Sigmoid colon (tissue), 7 donors: ENCODE measurements around the gene ATP6V0E1. TPM values are rescaled to one million over a fixed set of nuclear protein-coding genes. Genes with fewer than 3 reads are reported as not detected.

Experiments
- DNase-seq: peaks from one replicate; pipeline ENCODE4 v3.0.0-alpha.2; 2019
- H3K27ac ChIP-seq, 4 donors: fragments of 200-600 bp; sonication (generic); one replicate each; pipeline ENCODE4 v1.5.1; 2016 to 2019; ENCODE audit warnings: mild to moderate bottlenecking in 1 of 4
- H3K27me3 ChIP-seq, 3 donors: fragments of 200-600 bp; sonication (generic); one replicate each; pipeline ENCODE4 v1.5.1; 2019; ENCODE audit warnings: mild to moderate bottlenecking in 1 of 3
- H3K36me3 ChIP-seq, 4 donors: fragments of 200-600 bp; sonication (generic); one replicate each; pipeline ENCODE4 v1.5.1; 2016 to 2019
- H3K4me1 ChIP-seq, 4 donors: fragments of 200-600 bp; sonication (generic); one replicate each; pipeline ENCODE4 v1.5.1; 2017 to 2019
- H3K4me3 ChIP-seq, 4 donors: fragments of 200-600 bp; sonication (generic); one replicate each; pipeline ENCODE4 v1.5.1; 2017 to 2019; ENCODE audit warnings: mild to moderate bottlenecking in 2 of 4, moderate library complexity in 1 of 4
- H3K9me3 ChIP-seq, 4 donors: fragments of 200-600 bp in 3 of 4; sonication (generic) in 3 of 4; one replicate each; pipeline versions ENCODE4 v1.5.1 to v1.6.1; 2013 to 2019
- EP300 ChIP-seq, 4 donors: sonication (generic); formaldehyde crosslinking; IDR thresholded peaks; one replicate each; pipeline ENCODE4 v1.6.1; 2017; ENCODE audit warnings: antibody characterized with exemption in 4 of 4
- POLR2A ChIP-seq, 2 donors: fragments of 450-650 bp; IDR thresholded peaks; one replicate each; pipeline ENCODE4 v1.6.1; 2016; ENCODE audit warnings: antibody characterized with exemption in 2 of 2, mild to moderate bottlenecking in 2 of 2, moderate library complexity in 2 of 2
- POLR2AphosphoS5 ChIP-seq, 4 donors: sonication (generic); formaldehyde crosslinking; IDR thresholded peaks; one replicate each; pipeline ENCODE4 v1.6.1; 2017; ENCODE audit warnings: antibody characterized with exemption in 4 of 4
- WGBS, 2 donors: extraction: QIAGEN DNeasy Blood & Tissue Kit; methylation state at CpG; one replicate each; pipeline ENCODE4 v1.1.7; 2013; 5-methylcytosine and 5-hydroxymethylcytosine counted together
- intact Hi-C: fragments of 100-400 bp; cut with DNase I; formaldehyde crosslinking; loops from one replicate; pipeline ENCODE4 v1.15.1; 2023
- polyA plus RNA-seq, 3 donors: library from polyadenylated mRNA; stranded (reverse); fragments of 200-250 nt; gene quantifications; one replicate each; pipeline ENCODE4 v1.2.3, GENCODE V29; 2013
- total RNA-seq, 4 donors: library from RNA; depleted of rRNA; stranded (reverse); fragments of >200 nt; gene quantifications; one replicate each; pipeline ENCODE4 v1.1.0, GENCODE V29; 2016
- TF ChIP-seq, protein P1 (sequence below), 4 experiments: fragments of 450-650 bp in 3 of 4; fragments of 200-600 bp in 1 of 4; IDR thresholded peaks; one replicate each; pipeline ENCODE4 v1.5.1; 2016 to 2019; ENCODE audit warnings: antibody characterized with exemption in 4 of 4, mild to moderate bottlenecking in 3 of 4, moderate library complexity in 2 of 4
- donor health status: healthy with polysubstance abuse.
- donor health status: Bipolar disorder and iron deficiency.
- donor health status: healthy.

The ATP6V0E1 gene
- total and polyA plus RNA-seq, 7 donors, result 117 to 261 (median 154) TPM

DNA sequence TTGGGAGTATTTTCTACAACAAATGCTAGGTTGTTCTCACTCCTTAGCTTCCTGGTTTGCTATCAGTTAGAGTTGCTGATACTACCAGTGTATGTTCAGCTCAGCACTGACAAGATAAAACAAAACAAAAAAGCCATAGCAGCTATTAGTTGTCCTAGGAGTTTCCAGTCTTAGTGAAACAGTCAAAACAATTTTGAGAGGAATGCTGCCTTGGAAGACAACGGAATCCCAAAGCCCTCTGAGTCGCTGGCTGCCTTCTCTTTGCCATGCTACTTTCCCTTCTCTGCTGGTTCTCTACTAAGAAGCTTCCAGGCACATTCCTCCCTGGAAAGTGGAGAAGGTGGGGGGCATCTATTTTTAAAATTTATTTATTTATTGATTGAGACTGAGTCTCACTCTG is 67.2 kb downstream of the ATP6V0E1 start:
- 83 to 89% methylated on average over 2 of the region's 2 CpGs for WGBS, 2 donors
- no peaks in the 10 kb centered on the region for H3K36me3 ChIP-seq
- no peaks in the 10 kb centered on the region for H3K27me3 ChIP-seq
- TF ChIP-seq EP300 (IDR thresholded peaks at IDR 0.05) (no peak), POLR2A (IDR thresholded peaks at IDR 0.05) (no peak), POLR2AphosphoS5 (IDR thresholded peaks at IDR 0.05) (no peak)
- TF ChIP-seq, protein P1, sequence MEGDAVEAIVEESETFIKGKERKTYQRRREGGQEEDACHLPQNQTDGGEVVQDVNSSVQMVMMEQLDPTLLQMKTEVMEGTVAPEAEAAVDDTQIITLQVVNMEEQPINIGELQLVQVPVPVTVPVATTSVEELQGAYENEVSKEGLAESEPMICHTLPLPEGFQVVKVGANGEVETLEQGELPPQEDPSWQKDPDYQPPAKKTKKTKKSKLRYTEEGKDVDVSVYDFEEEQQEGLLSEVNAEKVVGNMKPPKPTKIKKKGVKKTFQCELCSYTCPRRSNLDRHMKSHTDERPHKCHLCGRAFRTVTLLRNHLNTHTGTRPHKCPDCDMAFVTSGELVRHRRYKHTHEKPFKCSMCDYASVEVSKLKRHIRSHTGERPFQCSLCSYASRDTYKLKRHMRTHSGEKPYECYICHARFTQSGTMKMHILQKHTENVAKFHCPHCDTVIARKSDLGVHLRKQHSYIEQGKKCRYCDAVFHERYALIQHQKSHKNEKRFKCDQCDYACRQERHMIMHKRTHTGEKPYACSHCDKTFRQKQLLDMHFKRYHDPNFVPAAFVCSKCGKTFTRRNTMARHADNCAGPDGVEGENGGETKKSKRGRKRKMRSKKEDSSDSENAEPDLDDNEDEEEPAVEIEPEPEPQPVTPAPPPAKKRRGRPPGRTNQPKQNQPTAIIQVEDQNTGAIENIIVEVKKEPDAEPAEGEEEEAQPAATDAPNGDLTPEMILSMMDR (IDR thresholded peaks at IDR 0.05), result no peak
- DNase-seq, result no peak
- H3K4me1 ChIP-seq, result peaks cover 0 to 28% (median 23%) of the 10 kb centered on the region in 4 donors
- intact Hi-C loops, result loop anchor here (10.0 kb wide), 1 partner anchor 596 kb away; the partner anchor contains the start of gene SH3PXD2B
- no peaks in the 10 kb centered on the region for H3K9me3 ChIP-seq
- H3K27ac ChIP-seq, result peak overlapping the region in 1 of 4 donors; percentile 26
- no peak overlapping the region for H3K4me3 ChIP-seq

DNA sequence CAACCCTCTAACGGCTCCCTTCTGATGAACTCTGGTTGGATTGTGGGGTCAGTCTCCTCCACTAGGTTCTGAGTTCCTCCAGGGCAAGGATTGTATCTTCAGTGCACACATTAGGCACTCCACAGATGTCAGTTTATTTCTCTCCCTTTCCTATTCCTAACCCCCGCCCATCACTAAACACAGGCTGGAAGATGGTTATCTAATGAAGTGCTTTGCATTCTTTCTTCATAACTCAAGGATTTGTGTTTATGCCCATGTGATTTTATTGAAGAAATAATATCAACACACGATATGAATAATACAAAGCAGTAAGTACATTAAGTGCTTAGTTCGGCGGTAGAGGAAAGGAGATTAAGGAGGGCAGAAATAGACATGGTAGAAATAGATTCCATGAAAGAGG is 68.2 kb downstream of the ATP6V0E1 start:
- intact Hi-C loops, result loop anchor here (10.0 kb wide), 1 partner anchor 597 kb away; the partner anchor contains the start of gene SH3PXD2B
- H3K4me3 ChIP-seq, result no peak overlapping the region
- TF ChIP-seq, protein P1 (IDR thresholded peaks at IDR 0.05), result no peak
- TF ChIP-seq POLR2AphosphoS5 (IDR thresholded peaks at IDR 0.05), result no peak
- no peak for TF ChIP-seq EP300 (IDR thresholded peaks at IDR 0.05)
- no peak for TF ChIP-seq POLR2A (IDR thresholded peaks at IDR 0.05)
- H3K27me3 ChIP-seq, result no peaks in the 10 kb centered on the region
- DNase-seq, result no peak
- peak overlapping the region in 2 of 4 donors; percentile 26 to 35 for H3K27ac ChIP-seq
- no peaks in the 10 kb centered on the region for H3K9me3 ChIP-seq
- H3K36me3 ChIP-seq, result no peaks in the 10 kb centered on the region
- WGBS, 2 donors, result 79 to 85% methylated on average over 5 of the region's 5 CpGs
- peaks cover 0 to 28% (median 23%) of the 10 kb centered on the region in 4 donors for H3K4me1 ChIP-seq

DNA sequence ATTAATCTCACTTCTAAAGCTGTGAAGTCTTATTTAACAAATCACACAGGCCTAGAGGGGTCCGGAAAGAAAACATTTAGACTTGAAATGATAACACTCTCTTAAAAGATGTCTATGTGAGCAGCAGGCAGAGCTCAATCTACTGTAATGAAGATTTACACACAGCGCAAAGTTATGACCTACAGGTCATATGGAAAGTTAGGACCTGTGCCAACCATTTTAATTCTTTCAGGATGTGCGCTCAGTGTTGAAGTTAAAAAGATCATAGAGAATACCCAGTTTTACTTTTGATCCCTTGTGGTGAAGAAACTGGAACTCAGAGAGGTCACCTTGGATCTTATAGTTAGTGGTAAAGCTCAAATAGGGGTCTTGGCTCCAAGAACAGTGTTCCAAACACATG is 69.5 kb downstream of the ATP6V0E1 start:
- Histone ChIP-seq H3K27ac (no peak overlapping the region), H3K4me1 (peaks cover 0 to 31% (median 28%) of the 10 kb centered on the region in 4 donors), H3K9me3 (no peaks in the 10 kb centered on the region), H3K4me3 (no peak overlapping the region), H3K27me3 (no peaks in the 10 kb centered on the region), H3K36me3 (no peaks in the 10 kb centered on the region)
- intact Hi-C loops, result loop anchor here (10.0 kb wide), 1 partner anchor 598 kb away; the partner anchor contains the start of gene SH3PXD2B
- DNase-seq, result no peak
- no peak for TF ChIP-seq EP300 (IDR thresholded peaks at IDR 0.05)
- TF ChIP-seq, protein P1 (IDR thresholded peaks at IDR 0.05), result no peak
- TF ChIP-seq POLR2AphosphoS5 (IDR thresholded peaks at IDR 0.05), result no peak
- TF ChIP-seq POLR2A (IDR thresholded peaks at IDR 0.05), result no peak
- 84 to 87% methylated on average over 3 of the region's 3 CpGs for WGBS, 2 donors

DNA sequence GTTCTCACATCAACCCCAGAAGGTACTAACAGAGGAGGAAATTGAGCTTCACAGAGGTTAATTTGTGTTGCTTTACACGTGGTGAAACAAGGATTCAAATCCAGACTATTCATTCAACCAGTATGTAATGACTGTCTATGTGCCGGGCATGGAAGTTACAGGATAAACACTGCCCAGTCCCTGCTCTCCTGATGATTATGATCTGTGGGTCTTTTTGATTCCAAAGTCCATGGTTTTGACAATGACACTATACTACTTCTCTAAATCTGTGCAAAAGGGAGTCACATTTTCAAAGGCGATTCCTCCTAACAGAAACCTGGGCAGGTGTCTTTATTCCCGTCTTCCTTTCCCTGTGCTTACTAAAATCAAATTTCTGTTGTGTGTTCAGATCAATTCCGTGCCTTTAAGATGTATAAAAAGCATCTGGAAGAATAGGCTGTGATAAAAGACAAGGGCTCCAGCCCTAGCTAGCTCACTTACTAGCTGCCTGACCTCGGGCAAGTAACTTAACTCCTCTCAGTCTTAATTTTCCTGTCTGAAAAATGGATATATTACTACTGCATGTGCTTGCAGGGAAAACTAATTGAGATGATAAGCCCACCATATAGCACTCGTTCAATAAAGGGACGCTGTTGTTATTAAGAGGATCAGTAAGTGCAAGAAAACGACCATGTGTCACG is 71.6 kb downstream of the ATP6V0E1 start:
- no peaks in the 10 kb centered on the region for H3K27me3 ChIP-seq
- H3K27ac ChIP-seq, result peak overlapping the region in 3 of 4 donors; percentile 97 to 100 (median 99)
- no peak for DNase-seq
- 6 to 25% methylated on average over 10 of the region's 10 CpGs for WGBS, 2 donors
- TF ChIP-seq, protein P1 (IDR thresholded peaks at IDR 0.05), result no peak
- TF ChIP-seq EP300 (IDR thresholded peaks at IDR 0.05) (no peak), POLR2AphosphoS5 (IDR thresholded peaks at IDR 0.05) (no peak), POLR2A (IDR thresholded peaks at IDR 0.05) (no peak)
- peaks cover 0 to 53% (median 48%) of the 10 kb centered on the region in 4 donors for H3K4me1 ChIP-seq
- H3K4me3 ChIP-seq, result peak overlapping the region in 3 of 4 donors; percentile 100
- H3K36me3 ChIP-seq, result no peaks in the 10 kb centered on the region
- intact Hi-C loops, result loop anchor here (5.0 to 10.0 kb wide), 3 partner anchors 87 to 600 kb away; partner anchors contain the start of genes BNIP1 and SH3PXD2B
- H3K9me3 ChIP-seq, result no peaks in the 10 kb centered on the region
